ENCODE measurements around the gene KCNC1. TPM values are rescaled to one million over a fixed set of nuclear protein-coding genes. Genes with fewer than 3 reads are reported as not detected.

KCNC1 gene
- total and polyA plus RNA-seq, 2 of the 4 experiments (the other 2 are of a cell fraction): 0.03 TPM; not detected in 1

DNA sequence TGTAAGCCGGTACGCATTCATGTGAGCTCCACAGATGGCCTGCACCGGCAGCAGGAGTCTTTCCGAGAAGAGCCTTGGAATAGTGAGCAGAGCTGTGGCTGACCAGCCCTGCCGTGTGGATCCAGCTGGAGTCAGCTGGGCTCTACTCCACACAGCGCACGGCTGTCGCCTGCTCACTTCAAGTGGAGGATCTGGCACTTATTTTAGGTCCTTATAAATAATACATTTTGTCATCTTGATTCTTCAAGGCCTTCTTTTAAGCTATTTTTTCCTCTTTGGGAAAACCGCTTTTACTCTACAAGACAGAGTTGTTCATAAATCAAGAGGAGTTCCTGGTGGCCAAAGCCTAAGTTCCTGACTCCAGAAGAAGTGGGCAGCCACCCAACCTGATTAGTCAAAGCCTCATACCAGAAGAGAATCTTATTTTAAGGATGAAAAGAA, 93.8 kb downstream of the KCNC1 start:
- ATAC-seq (ENCODE audit: low read depth) (peak; percentile 72), DNase-seq (peak; percentile 59)
- H2BK15ac ChIP-seq (ENCODE audit: low read depth, low read length): no peak overlapping the region
- H2AK9ac ChIP-seq (replicated peaks; ENCODE audit: low read depth, low read length, poor library complexity): no peak overlapping the region
- H2BK5ac ChIP-seq (ENCODE audit: low read depth, low read length, poor library complexity, severe bottlenecking): no peak overlapping the region
- H3K4me3 ChIP-seq (ENCODE audit: insufficient read depth, low read depth, low read length): no peak overlapping the region
- peaks cover 6% of the 10 kb centered on the region for H3K4me1 ChIP-seq (ENCODE audit: control insufficient read depth, insufficient read depth, low read length)
- no peaks in the 10 kb centered on the region for H3K9me3 ChIP-seq (ENCODE audit: control insufficient read depth, insufficient read depth, low read length)
- H2BK120ac ChIP-seq (ENCODE audit: low read depth, low read length): no peak overlapping the region
- dilution Hi-C loops (cut with HindIII; ENCODE audit: low sequenced_read_pairs, unreplicated experiment): no loop called here
- H3K4me2 ChIP-seq (ENCODE audit: low read depth, low read length): no peak overlapping the region
- no peaks in the 10 kb centered on the region for H3K27me3 ChIP-seq (ENCODE audit: control insufficient read depth, insufficient read depth, low read length)
- POLR2A ChIA-PET (ENCODE audit: unreplicated experiment): no interaction called here
- H3K9ac ChIP-seq (ENCODE audit: low read depth, low read length): no peak overlapping the region
- H4K91ac ChIP-seq (ENCODE audit: insufficient read depth, low read depth, low read length): no peak overlapping the region
- in situ Hi-C loops (cut with MboI; ENCODE audit: low sequenced_read_pairs): no loop called here
- no peak overlapping the region for H3K56ac ChIP-seq (ENCODE audit: extremely low read depth, insufficient read depth, low read length)
- H4K8ac ChIP-seq (ENCODE audit: low read depth in 2 of 2, low read length in 2 of 2): no peak overlapping the region
- TF ChIP-seq MAZ (IDR thresholded peaks at IDR 0.05; ENCODE audit: borderline replicate concordance, low read depth, low read length) (no peak), NFE2L2 (IDR thresholded peaks at IDR 0.05; ENCODE audit: low read depth, low read length) (no peak), BHLHE40 (IDR thresholded peaks at IDR 0.05; ENCODE audit: low read depth, low read length) (no peak), POLR2A (IDR thresholded peaks at IDR 0.05; ENCODE audit: low read depth, low read length) (no peak), FOS (IDR thresholded peaks at IDR 0.05; ENCODE audit: low read depth, low read length) (no peak), RAD21 (IDR thresholded peaks at IDR 0.05; ENCODE audit: low read length) (no peak)
- TF ChIP-seq, protein P1, sequence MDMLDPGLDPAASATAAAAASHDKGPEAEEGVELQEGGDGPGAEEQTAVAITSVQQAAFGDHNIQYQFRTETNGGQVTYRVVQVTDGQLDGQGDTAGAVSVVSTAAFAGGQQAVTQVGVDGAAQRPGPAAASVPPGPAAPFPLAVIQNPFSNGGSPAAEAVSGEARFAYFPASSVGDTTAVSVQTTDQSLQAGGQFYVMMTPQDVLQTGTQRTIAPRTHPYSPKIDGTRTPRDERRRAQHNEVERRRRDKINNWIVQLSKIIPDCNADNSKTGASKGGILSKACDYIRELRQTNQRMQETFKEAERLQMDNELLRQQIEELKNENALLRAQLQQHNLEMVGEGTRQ (IDR thresholded peaks at IDR 0.05; ENCODE audit: low read depth, low read length): no peak
- TF ChIP-seq, protein P2, sequence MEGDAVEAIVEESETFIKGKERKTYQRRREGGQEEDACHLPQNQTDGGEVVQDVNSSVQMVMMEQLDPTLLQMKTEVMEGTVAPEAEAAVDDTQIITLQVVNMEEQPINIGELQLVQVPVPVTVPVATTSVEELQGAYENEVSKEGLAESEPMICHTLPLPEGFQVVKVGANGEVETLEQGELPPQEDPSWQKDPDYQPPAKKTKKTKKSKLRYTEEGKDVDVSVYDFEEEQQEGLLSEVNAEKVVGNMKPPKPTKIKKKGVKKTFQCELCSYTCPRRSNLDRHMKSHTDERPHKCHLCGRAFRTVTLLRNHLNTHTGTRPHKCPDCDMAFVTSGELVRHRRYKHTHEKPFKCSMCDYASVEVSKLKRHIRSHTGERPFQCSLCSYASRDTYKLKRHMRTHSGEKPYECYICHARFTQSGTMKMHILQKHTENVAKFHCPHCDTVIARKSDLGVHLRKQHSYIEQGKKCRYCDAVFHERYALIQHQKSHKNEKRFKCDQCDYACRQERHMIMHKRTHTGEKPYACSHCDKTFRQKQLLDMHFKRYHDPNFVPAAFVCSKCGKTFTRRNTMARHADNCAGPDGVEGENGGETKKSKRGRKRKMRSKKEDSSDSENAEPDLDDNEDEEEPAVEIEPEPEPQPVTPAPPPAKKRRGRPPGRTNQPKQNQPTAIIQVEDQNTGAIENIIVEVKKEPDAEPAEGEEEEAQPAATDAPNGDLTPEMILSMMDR (conservative IDR thresholded peaks at IDR 0.05; ENCODE audit: low read depth, low read length): no peak
- H3K27ac ChIP-seq (ENCODE audit: insufficient read depth, low read length): no peak overlapping the region
- H2BK20ac ChIP-seq (ENCODE audit: low read depth, low read length): no peak overlapping the region
- no peak overlapping the region for H2AFZ ChIP-seq (replicated peaks; ENCODE audit: low read length, poor library complexity)
- H3K18ac ChIP-seq (ENCODE audit: low read depth, low read length): no peak overlapping the region
- intact Hi-C loops (cut with micrococcal nuclease): loop anchor here (10.0 kb wide), 1 partner anchor 56 kb away; no protein-coding TSS in a partner anchor
- CTCF ChIA-PET: interaction anchor here (1.0 to 1.5 kb wide), 4 partner anchors 10 to 145 kb away, joined by 3 to 4 read pairs (median 3); no protein-coding TSS in a partner anchor
- H3K4ac ChIP-seq (ENCODE audit: low read depth, low read length): no peak overlapping the region
- H3K14ac ChIP-seq (replicated peaks; ENCODE audit: low read depth, low read length): no peak overlapping the region
- H4K20me1 ChIP-seq (ENCODE audit: insufficient read depth, low read length): peaks cover 3% of the 10 kb centered on the region; the same call in 1 of the 2 replicates
- H3K36me3 ChIP-seq (ENCODE audit: control insufficient read depth, insufficient read depth, low read length): no peaks in the 10 kb centered on the region
- no CpG with 5 or more reads among the region's 9 CpGs for WGBS, 2 experiments (ENCODE audit: extremely low coverage in 2 of 2, insufficient read length in 1 of 2)
- no peak overlapping the region for H4K5ac ChIP-seq (ENCODE audit: low read depth, low read length)
- peaks cover 4% of the 10 kb centered on the region; the same call in 1 of the 2 replicates for H3K9me1 ChIP-seq (ENCODE audit: insufficient read depth, low read length)
- H3K23ac ChIP-seq (ENCODE audit: low read depth, low read length): no peak overlapping the region
- no peaks in the 10 kb centered on the region for H3K79me1 ChIP-seq (ENCODE audit: low read depth in 1 of 2, low read length in 2 of 2)
- H2AK5ac ChIP-seq (ENCODE audit: low read depth, low read length): no peak overlapping the region
- BruUV-seq (replicated peaks): no TSS peak
